ENCODE results near the gene LRRC61. TPM values are rescaled to one million over a fixed set of nuclear protein-coding genes. Genes with fewer than 3 reads are reported as not detected.

The LRRC61 gene
- total RNA-seq, 1 donor from 2014 or later: 70.8 TPM

- no peak for TF ChIP-seq CTCF (IDR thresholded peaks at IDR 0.05; ENCODE audit: insufficient read depth, low read length, poor library complexity, severe bottlenecking)
Measured at GRCh38 chr7:150358433-150358832, 35.3 kb downstream of the LRRC61 start.

GRCh38 chr7:150358988-150359621, 36.0 kb downstream of the LRRC61 start:
- DNase-seq (ENCODE audit: low read depth): no peak
- no peak for TF ChIP-seq CTCF (IDR thresholded peaks at IDR 0.05; ENCODE audit: insufficient read depth, low read length, poor library complexity, severe bottlenecking)
- Histone ChIP-seq H3K4me3 (ENCODE audit: low read depth, low read length) (no peak overlapping the region), H3K27me3 (ENCODE audit: control insufficient read depth, insufficient read depth, low read length) (no peaks in the 10 kb centered on the region), H3K36me3 (ENCODE audit: control insufficient read depth, insufficient read depth, low read length) (no peaks in the 10 kb centered on the region)

More at GRCh38 chr7:150358433-150358832, 35.3 kb downstream of the LRRC61 start:
- Histone ChIP-seq H3K36me3 (ENCODE audit: control insufficient read depth, insufficient read depth, low read length) (no peaks in the 10 kb centered on the region), H3K27me3 (ENCODE audit: control insufficient read depth, insufficient read depth, low read length) (no peaks in the 10 kb centered on the region), H3K4me3 (ENCODE audit: low read depth, low read length) (no peak overlapping the region)
- DNase-seq (ENCODE audit: low read depth): no peak

GRCh38 chr7:150359622-150360362, 36.6 kb downstream of the LRRC61 start:
- Histone ChIP-seq H3K4me3 (ENCODE audit: low read depth, low read length) (no peak overlapping the region), H3K36me3 (ENCODE audit: control insufficient read depth, insufficient read depth, low read length) (no peaks in the 10 kb centered on the region), H3K27me3 (ENCODE audit: control insufficient read depth, insufficient read depth, low read length) (no peaks in the 10 kb centered on the region)
- TF ChIP-seq CTCF (IDR thresholded peaks at IDR 0.05; ENCODE audit: insufficient read depth, low read length, poor library complexity, severe bottlenecking): no peak
- no peak for DNase-seq (ENCODE audit: low read depth)

- Histone ChIP-seq H3K36me3 (ENCODE audit: control insufficient read depth, insufficient read depth, low read length) (no peaks in the 10 kb centered on the region), H3K27me3 (ENCODE audit: control insufficient read depth, insufficient read depth, low read length) (no peaks in the 10 kb centered on the region), H3K4me3 (ENCODE audit: low read depth, low read length) (no peak overlapping the region)
- no peak for DNase-seq (ENCODE audit: low read depth)
- TF ChIP-seq CTCF (IDR thresholded peaks at IDR 0.05; ENCODE audit: insufficient read depth, low read length, poor library complexity, severe bottlenecking): no peak
Measured at GRCh38 chr7:150360363-150361058, 37.4 kb downstream of the LRRC61 start.

GRCh38 chr7:150361402-150361801, 38.2 kb downstream of the LRRC61 start:
- Histone ChIP-seq H3K36me3 (ENCODE audit: control insufficient read depth, insufficient read depth, low read length) (no peaks in the 10 kb centered on the region), H3K27me3 (ENCODE audit: control insufficient read depth, insufficient read depth, low read length) (no peaks in the 10 kb centered on the region), H3K4me3 (ENCODE audit: low read depth, low read length) (no peak overlapping the region)
- no peak for TF ChIP-seq CTCF (IDR thresholded peaks at IDR 0.05; ENCODE audit: insufficient read depth, low read length, poor library complexity, severe bottlenecking)
- DNase-seq (ENCODE audit: low read depth): no peak

Measured in kidney epithelial cell (primary cell).